Activated T-helper 1 cell treated with anti-CD3 and anti-CD28 coated beads, Interleukin-12 subunit alpha, Interleukin-12 subunit beta, Interleukin-2, Interleukin-4 antibody, amounts not matched to agents 30 ng/mL and 10 ng/mL and 1 ng/mL, durations not matched to agents 14 hours and 24 hours and 36 hours (primary cell): ENCODE results near the gene BTC. TPM values are rescaled to one million over a fixed set of nuclear protein-coding genes. Genes with fewer than 3 reads are reported as not detected.

Experiments
- total RNA-seq: library from RNA; stranded (reverse); gene quantifications from 2 replicates; pipeline ENCODE4 v1.2.3, GENCODE V29; 2022

The BTC gene
- total RNA-seq, 1 donor from 2014 or later, result not detected

Other genes starting within 250 kb of the BTC start
- not detected in 2 replicates for gene PARM1, start 138.6 kb upstream of the BTC start, total RNA-seq